Measurements from ENCODE around the gene RPN2.
A peak's percentile ranks its signal among the peaks of the same experiment; 100 is the strongest.

RPN2 gene

DNA sequence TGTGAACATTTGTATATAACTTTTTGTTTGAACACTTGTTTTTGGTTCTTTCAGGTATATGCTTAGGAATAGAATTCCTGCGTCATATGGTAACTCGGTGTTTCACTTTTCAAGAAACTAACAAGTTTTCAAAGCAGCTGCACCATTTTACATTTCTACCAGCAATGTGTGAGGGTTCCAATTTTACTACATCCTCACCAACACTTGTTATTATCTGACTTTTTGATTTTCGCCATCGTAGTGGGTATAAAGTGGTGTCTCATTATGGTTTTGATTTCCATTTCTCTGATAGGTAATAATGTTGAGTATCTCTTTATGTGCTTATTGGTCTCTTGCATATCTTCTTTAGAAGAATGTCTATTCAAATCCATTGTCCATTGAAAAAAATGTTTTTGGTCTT lies 39.8 kb downstream of the RPN2 start:
- DNase-seq: no peak

DNA sequence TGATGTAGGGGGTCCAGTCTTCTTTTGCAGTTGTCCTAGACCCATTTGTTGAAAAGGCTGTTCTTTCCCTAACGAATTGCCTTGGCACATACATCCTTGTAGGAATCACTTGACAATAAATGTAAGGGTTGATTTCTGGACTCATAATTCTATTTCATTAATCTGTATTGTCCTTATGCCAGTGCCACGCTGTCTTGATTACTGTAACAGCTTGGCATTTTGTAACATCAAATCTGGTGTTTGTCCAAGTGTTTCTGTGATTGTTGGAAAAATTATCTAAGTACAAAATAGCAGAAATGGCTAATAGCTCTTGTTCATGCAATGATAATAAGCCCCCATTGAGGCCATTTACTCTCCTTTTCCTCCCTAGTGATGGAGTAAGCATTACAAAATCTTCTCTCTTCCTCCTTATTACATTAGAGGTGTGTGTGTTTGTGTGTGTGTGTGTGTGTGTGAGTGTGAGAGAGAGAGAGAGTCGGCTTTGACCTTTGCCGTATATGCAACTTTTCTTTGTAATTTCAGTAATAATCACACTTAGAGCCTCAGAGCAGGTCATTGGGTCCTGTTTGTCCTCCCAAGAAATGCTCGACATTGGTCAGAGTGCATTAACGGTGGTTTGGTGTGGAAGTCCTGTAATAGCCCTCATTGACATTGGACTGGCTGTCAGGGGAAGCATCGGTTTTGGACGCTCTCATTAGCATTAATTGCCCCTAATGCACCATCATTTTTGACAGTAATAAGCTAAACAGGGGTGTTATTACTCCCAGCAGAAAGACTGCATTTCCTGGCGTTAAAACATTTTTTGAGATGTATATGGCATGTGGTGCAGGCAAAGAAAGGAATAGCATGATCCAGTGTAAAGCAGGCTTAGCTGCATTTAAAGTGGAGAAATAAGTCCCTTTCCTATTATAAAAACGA lies 40.9 kb downstream of the RPN2 start:
- no peak for DNase-seq

DNA sequence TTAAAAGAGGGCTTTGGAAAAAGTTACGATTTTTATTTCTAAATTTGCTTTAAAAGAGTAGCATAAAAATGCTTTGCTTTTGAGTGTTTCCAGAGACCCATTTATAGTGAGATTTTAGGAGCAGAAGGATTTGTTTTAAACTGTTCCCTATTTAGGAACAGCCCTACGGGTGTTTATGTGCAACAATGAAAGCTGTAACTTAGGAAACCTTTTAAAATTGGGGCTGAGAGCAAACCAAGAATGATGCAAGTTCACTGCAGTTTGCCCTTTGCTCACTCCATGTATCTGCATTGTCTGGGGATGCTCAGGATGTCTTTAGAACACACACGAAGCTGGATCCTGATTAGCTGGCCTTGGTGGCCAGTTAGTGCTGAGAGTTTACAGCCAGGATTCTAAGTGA lies 41.6 kb downstream of the RPN2 start:
- DNase-seq: no peak

DNA sequence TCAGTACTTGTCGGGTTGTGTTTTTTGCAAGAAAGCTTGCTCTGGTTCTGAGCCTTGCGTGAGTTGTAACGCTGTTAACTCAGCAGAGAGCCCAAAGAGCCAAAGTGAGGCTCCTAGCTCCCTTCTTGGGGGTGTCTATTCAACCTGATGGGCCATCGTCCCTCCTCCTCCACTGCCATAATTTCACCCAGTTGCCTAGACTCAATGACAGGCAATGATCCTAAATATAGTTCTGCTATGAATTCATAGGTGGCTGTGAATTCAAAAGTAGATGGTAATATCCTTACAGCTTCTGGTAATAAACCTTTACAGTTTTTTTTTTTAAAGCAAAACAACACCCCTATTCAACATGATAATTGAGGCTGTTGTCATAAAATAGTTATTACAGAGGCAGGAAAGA lies 43.0 kb downstream of the RPN2 start:
- DNase-seq: no peak

DNA sequence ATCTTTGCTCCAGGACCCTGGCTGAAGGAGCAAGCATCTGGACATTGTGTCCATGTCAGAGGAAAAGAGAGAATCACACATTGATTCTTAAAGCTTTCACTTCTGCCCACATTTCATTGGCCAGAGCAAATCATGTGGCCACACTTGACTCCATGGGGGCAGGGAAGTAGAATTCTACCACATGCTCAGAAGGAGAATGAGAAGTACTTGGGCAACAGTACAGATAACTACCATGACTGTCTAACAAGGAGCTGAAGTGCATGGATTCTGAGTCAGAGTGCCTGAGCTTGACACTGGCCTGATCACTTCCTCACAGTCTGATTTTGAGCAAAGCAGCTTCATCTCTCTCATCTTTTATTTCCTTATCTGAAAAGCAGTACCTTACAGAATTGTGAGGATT lies 43.9 kb downstream of the RPN2 start:
- peak; percentile 62 for DNase-seq

DNA sequence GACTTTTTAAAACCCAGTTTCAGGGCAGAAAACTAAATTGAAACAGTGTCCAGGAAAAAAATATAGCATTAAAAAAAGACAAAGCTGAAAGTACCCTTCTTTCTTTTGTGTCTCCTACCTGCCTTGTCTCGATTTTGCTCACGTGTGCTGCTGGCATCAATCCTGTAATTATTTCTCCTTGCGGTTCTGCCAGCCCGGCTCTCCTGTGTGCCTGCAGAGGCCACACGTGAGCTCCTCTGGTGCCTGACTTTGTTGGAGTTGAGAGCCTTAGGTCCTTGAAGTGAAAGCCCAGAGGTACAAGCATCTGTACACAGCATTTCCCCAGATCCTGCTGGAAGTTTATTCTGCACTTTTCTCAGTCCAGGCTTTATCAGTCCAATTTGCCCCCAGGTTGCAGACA lies 46.0 kb downstream of the RPN2 start:
- DNase-seq: no peak

DNA sequence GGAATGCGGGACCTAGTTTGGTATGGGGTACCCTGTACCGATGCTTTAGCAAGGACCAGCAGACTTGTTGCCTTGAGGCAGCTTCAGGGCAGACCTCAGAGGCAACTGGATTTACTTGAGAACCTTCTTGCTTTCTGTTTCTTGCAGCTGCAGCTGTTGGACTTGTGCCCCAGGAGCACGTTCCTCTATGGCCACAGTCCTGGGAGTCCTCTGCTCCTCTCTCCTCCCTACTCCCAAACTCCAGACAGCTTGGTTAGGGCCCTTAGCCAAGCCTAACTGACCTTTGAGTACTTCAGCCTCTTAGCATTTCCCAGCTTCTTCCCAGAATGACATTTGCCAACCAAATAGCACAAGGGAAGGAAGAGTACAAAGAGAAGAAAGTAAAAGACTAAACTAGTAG lies 47.8 kb downstream of the RPN2 start:
- no peak for DNase-seq

DNA sequence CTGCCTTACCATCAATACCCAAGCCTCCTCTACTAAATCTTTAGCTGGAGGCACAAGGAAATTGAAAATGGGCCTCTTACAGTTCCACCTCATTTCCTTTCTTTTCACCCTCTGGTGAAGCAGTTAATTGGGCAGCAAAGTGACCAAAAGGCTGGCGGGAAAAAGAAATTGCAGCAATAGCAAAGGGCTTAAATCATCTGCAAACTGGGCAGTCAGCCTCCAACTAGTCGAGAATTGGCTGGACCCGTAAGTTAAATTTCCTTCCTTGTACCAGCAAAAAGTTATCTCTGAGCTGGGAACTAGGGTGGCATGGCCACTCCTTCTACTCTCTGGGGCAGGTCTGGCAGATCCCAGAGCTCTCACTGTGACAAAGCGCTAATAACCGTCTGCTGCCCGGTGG lies 49.0 kb downstream of the RPN2 start:
- DNase-seq: no peak

DNA sequence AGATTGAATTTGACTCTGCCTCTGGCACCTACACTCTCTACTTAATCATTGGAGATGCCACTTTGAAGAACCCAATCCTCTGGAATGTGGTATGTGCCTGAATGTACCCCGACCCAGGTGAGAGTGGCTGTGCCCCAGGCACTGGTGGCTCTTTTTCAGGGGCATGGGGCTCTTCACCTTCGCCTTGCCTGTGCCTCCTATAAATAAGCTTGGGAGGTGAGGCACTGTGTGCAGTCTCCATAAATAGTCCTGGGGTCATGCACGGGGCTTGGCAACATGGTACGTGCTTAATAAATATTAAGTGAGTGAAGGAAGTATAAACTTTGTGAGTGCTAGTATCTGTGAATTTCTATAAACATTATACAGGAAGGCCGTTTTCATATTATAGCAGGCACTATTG lies 49.5 kb downstream of the RPN2 start:
- DNase-seq: no peak

DNA sequence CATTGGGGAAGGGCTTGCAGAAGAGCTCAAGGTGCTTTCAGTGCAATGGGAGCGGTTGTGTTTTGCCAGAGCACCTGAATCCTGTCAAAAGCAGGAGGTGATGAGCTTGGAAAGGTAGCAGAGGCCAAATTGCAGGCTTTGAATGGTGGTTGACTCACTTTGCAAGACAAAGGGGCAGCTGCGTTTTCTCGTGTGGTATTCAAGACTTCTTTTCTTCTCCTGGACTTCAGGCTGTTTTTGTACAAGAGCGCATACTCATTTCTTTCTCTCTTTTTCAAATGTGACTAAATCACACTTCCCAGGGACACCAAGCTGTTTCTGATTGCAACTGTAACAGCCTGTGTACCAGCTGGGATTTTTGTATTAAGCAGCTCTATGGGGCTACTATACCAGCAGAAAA lies 50.2 kb downstream of the RPN2 start:
- DNase-seq: no peak

DNA sequence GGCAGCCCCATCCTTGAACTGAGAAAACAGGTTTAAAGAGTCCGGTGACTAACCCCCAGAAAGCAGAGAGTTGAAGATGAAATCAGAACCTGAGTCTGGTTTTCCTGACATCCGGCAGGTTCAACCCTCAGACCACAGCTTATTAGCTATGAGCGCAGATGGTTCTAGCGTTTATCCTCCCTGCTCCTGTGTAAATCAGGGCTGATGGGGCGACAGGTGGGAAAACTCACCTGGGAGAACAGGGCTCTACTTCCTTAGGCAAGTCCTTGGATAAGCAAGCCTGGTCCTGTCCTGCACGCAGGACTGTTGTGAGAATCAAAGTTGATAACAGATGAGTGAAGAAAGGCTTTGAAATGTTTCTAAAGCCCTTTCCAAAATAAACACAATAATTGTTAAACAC lies 51.1 kb downstream of the RPN2 start:
- no peak for DNase-seq

DNA sequence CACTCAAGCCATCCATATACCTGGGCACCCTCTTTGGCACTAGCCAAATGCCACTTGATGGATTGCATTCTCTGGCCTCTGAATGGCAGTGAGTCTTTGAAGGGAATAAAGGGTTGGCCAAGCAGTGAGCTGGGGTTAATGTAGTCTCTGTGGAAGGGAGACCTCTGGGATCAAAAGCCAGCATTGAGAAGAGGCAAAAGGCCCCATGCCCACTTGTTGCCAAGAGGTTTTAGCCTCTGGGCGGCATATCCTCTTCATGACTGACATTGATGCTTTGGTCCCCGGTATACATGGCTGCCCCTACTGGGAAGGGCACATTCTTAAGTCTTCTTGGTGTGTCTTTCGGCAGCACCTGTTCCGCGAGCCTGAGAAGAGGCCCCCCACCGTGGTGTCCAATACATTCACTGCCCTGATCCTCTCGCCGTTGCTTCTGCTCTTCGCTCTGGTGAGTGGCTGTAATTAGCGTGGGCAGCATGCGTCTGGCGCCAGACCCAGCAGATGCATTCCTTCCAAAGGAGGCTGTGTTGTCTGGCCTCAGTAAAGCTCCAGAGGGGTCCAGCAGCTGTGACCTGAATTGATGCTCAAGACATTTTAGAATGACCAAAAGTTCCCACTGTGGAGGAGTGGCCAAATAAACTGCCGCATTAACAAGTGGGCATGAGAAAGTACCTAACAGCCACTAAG lies 53.0 kb downstream of the RPN2 start:
- DNase-seq: no peak

DNA sequence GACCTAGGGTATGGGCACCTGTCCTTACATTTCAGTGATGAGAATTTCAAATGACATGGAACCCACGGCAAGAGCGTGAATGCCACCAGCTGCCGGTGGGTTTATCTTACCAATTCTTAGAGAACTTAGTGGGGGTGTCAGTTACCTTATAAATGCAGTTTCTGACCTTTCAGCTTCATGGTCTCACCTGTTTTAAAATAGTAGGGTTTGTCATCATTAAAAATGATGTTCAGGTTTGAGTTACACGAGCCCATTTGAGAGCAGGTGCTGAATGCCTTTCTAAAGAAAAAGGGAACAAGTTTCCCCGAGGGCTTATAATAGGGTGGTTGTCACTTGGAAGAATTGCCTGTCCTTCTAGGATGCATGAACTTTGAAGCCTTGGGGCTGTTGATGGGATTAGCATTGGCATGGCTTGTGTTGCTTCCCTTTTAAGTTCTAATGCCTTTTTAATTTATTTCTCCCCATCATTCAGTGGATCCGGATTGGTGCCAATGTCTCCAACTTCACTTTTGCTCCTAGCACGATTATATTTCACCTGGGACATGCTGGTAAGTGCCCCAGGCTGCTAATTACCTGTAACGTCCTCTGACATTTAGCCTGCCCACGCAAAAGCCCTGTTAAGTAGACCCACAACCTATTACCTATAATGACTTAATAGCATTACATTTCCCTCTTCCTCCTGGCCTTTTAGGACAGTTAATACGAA lies 54.6 kb downstream of the RPN2 start:
- DNase-seq: no peak

DNA sequence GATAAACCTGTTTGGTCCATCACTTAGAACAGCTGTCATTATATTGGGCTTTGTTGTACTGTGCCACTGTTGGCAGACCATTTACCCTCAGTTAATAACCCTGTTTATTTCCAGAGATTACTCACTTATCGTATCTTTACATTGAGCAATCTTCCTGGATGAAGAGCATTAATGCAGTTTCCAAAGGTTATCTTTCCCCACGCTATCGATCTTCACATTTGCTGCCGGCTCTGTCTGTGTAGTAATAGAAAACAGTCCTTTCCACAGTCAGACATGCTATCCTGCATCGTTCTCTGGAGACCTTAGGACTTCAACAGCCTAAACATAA lies 55.1 kb downstream of the RPN2 start:
- DNase-seq: no peak

DNA sequence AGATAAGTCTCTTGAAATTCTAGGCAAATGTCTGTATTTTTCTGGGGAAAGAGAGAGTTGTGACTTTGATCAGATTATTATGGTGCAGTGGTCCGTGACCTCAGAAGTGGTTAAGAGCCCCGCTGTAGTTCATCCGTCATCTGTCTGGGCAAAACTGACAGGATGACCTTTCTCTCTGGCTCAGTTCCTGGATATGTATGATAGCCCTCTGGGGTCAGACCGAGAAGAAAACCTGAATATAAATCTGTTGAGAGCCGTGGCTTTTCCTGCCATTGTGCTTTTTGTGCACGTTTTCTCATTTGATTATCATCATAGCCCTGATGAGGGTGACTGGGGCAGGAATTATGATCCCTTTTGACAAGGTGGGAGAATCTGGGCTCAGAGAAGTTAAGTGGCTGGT lies 55.9 kb downstream of the RPN2 start:
- DNase-seq: no peak

DNA sequence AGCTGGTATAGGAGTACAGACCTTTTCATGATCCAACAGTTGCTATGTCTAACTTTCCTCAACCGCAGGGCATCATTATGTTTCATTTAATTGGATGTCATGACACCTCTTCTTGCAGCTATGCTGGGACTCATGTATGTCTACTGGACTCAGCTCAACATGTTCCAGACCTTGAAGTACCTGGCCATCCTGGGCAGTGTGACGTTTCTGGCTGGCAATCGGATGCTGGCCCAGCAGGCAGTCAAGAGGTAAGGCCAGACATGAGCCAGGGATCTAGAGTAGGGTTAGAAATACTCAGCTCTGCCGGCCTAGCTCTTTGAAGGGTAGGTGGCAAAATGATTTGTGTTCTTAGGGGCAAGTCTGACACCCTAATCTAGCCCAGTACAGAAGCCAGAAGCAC lies 57.3 kb downstream of the RPN2 start:
- no peak for DNase-seq

DNA sequence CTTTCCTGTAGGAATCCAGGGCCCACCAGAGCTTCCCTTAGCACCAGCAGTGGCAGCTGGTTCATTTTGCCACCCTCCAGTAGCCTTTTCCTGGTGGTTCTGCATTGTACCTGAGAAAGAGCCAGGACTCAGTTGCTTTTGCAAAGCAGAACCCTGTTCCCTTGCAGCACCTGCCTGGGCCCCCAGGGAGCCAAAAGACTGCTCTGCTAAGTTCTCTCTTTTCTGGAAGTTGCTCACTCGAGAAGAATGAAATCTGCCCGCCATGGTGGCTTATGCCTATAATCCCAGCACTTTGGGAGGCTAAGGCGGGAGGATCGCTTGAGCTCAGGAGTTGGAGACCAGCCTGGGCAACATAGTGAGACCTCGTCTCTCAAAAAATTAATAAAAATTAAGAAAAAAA lies 58.5 kb downstream of the RPN2 start:
- DNase-seq: no peak

DNA sequence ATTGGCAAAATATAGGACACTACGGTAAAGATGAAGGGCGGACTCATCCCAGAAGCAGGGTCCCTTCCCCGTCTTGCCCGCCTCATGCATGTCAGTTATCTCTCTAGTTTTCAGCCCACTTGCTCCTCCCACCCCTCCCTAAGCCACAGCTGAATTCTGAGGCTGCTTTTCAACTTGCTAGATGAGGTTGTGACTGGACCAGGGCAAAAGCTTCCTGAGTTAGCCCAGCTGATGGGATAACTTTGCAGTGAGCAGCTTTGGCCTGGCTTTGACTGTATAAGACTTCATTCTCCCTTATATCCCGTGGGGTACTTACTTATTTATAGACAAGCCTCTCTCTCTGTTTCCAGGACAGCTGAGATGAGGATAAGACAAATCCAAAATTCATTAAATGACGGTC lies 59.3 kb downstream of the RPN2 start:
- no peak for DNase-seq

DNA sequence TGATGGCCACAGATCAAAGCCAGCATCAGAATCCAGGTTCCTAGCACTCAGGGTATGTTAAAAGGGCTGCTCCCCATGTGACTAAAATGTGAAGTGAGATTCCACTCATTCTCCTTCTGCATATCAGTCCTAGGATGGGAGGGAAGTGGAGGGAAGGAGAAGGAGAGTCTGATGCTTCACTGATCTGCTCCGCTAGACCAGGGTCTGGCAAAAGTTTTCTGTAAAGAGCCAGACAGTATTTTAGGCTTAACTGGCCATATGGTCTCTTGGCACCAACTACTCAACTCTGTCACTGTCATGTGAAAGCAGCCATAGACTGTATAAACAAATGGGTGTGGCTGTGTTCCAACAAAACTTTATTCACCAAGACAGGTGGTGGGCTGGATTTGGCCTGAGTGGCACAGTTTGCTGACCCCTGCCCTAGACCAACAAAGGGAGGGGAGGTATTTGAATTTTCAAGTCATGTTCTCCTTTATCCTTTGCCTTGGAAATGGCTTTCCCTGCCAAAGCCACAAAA lies 59.9 kb downstream of the RPN2 start:
- DNase-seq: no peak

DNA sequence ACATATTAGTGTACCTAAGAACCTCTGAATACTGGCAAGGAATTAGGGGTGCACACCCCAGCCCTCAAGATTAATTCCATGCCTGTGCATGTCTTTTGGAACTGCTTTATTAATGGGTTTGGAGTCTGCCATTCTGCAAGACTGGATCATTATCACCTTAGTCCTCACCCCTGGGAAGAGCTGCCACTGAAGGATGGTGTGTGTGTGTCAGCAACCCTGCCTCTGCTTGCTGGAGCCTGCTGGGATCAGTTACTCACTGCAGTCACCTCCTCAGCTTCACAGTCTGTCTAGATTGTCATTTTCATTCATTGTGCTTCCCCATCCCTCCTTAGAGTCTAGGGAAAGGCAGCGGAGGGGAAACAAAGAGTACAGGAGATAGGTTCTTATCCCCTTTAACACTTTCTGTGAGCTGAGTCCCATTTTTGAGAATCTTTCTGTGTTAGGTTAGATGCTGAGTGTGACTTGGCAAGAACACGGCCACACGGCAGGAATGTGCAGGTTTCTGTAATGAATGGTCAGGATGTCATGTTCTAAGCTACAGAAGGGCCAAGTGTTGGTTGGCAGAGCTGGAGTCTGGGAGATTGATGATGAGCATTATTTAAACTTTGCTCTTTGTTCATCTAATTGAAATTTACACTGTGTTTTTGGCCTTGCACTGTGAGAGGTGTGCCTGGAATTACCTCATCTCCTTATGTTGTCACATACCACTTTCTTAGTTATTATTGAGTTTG lies 61.4 kb downstream of the RPN2 start:
- no peak for DNase-seq

DNA sequence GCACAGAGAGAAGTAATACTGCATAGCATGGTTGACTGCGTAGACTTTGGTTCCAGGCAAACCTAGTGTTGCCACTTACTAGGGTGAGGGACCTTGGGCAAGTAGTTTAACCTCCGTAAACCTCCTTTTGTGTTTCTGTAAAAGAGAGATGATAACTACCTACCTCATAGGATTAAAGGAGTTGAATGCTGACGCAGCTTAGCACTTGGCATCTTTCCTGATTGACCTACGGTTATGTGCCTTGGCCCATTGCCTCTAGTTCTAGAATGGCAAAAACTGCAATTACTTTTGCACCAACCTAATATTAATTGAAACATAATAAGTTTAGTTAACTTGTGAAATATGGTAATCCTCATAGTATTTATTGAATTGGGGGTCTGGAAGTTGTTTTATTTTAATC lies 63.4 kb downstream of the RPN2 start:
- DNase-seq: no peak

DNA sequence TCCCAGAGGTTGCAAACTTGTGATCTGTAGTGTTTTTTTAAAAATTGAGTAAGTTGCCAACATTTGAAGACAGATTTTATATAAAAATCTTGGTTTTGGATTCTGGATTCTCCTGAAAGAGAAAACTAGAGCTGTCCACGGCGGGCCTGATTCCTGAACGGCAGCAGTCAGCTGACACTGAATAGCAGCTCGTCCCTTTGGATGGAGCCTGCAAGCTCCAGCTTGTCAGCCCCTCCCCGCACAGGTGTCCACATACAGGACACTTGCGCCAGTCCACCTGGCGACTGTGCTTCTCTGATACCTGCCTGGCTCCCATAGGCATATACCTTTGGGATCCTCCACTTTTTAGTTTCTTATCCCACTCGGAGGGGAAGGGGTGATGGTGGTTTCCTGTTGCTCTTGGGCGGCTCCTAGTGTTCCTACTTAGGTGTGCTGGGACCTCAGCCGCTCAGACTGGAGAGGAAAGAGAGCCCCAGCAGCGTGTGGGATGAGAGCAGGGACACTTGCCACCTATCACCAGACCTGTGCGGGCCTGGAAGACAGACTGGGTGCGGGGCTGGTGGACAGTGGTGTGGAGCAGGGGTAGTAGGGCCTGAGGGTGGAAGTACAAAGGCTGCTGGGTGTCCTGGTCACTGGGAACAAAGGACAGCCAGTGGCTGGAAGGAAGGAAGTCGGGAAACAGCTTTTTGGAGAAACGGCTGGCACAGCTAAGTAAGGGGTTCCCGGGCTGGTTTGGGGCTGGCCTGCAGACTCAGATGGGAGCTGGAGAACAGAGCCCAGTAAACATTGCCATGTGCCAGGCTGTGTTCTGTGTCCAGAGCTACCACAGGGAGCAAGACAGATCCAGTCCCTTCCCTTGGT lies 64.2 kb downstream of the RPN2 start:
- no peak for DNase-seq
